GM18519 (cell line): ENCODE data around the gene GVQW3.
A peak's percentile ranks its signal among the peaks of the same experiment; 100 is the strongest.

Experiments
- ATAC-seq: cut with Tn5 transposase; IDR thresholded peaks from one replicate; pipeline ENCODE4 v1.9.1; 2021; ENCODE audit warnings: mild to moderate bottlenecking, moderate library complexity; ENCODE audit not compliant: unreplicated experiment, low FRiP score

GVQW3 gene

DNA sequence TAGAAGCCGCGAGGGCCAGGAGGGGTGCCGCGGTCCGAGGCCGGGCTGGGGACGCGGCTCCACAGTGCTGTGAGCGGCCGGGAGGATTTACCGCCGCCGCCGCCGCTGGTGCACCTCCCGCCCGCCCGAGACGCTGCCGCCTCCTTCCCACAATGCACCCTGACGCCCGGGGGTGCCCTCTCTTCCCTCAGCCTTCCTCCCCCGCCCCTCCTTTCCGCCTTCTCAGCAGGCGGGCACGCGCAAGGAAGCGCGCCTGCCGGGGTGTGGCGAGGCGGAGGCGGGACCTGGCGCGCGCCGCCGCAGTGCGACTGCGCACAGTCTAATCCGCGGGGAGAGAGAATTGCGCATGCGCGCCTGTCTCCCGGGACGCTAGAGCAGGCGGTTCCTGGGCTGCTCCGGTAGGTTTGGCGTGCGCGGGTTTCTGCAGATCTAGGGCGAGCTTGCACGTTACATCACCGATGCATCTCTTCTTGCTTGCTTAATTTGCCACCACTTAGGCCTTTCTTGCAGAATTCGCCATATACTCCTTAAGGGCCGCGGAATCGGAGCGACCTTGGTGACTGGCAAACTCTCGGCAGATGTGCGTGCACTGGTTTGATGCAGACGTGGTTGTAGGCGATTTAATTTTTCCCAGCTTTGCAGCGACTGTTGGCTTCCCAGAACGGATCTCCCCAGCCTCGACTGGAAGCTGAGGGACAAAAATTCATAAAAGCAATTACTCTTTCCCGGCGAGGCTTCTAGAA lies at the start of gene GVQW3, which contains the start of gene THAP12:
GVQW3 (plus strand) TSS at position 347 of the 743 bp plus-strand sequence. CDS start 506 bp downstream, outside the sequence.
THAP12 (minus strand) TSS at position 156 of the 743 bp plus-strand sequence. CDS start 296 bp downstream, outside the sequence.
- ATAC-seq, result peak; percentile 66

- no peak for ATAC-seq
Observed at GRCh38 chr11:76334826-76335389, 46.2 kb upstream of the GVQW3 start.

DNA sequence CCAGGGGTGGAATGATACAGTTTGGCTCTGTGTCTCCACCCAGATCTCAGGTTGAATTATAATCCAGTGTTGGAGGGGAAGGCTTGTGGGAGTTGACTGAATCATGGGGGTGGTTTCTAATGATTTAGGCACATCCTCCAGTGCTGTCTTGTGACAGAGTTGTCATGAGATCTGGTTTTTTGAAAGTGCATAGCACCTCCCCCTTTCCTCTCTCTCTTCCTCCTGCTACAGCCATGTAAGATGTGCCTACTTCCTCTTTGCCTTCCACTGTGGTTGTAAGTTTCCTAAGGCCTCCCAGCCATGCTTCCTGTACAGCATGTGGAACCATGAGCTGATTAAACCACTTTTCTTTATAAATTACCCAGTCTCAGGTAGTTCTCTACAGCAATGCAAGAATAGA lies 45.3 kb upstream of the GVQW3 start:
- no peak for ATAC-seq

DNA sequence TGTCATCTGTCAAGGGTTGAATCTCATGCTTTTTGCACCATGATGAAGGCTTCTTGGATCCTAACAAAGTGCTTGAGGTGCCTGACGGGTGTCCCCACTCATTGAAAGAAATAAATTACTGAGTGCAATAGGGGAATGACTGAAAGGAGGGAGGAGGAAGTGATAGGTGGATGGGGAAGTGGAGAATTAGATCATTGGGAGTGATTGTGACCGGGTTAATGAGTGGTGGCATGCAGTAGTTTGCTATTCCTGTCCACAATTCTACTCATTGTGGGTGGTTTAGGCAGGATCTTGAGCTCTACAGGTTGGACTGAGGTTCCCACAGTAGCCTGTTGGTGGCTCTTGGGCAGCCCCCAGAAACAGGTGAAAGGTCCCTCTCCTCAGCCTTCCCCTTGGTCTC lies 44.5 kb upstream of the GVQW3 start:
- no peak for ATAC-seq

DNA sequence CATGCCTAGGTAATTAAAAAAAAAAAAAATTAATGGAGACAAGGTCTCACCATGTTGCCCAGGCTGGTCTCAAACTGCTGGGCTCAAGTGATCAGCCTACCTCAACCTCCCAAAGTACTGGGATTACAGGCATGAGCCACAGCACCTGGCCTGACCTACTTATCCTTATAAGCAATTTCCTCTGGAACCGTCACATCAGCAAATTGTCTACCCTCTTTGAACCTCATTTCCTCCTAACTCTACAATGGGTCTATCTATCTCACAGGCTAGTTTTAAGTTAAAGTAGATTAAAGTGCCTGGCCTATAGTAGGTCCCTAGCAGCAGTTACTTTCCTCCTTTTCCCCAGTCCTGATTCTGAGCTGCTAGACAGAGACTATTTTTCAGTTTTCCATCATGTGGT lies 43.7 kb upstream of the GVQW3 start:
- no peak for ATAC-seq

DNA sequence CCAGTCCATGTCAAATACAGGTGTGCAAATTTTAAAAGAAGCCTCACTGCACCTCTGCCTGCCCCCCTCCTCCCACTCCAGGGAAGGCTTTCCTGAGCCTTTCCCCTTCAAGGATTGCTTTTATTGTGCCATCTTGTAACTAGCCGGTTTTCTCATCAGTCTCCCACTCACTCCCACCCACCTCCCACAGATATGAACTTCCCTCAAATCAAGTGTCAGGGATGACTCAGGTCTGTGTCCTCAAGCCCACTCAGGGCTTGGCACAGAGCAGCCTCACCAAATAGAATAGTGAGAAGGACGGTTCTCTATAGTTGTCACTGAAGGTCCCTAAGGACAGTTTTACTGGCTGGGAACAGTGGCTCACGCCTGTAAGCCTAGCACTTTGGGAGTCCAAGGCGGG lies 43.2 kb upstream of the GVQW3 start:
- ATAC-seq, result no peak

DNA sequence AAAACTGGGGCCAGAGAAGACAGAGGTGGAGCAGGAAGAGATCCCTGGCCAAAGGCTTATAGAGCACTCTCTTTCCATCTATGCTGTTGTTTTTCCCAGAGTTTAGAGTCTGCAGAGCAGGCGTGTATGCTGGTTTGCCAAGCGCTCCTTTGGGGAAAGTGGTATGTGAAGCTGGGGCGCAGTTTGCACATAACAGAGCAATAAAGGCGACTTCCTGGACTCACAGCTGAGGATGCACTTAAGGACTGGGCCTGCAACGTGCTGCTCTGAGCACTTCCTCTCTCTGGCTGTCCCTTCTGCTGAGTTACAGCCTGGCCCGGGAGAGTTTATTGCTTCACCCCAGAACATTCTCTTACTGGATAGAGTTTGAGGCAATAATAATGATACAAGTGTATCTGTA lies 41.9 kb upstream of the GVQW3 start:
- ATAC-seq, result no peak

DNA sequence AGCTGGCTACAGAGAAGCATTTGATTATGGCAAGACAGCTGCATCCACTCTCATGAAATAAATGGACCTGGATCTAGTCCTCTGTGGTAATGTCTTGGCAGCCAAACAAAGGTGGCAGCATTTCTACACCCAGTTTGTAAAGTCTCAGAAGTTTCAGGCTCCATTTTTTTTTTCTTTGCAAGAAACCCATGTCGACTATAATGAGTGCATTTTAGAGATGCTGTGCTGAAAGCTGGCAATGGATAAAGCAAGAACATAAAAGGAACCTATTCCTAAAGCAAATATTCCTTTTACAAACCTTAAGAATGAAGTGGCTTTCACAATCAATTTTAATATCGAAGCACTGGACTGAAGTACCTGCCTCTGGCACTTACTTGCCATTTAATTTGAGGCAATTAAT lies 33.7 kb upstream of the GVQW3 start:
- ATAC-seq, result no peak

DNA sequence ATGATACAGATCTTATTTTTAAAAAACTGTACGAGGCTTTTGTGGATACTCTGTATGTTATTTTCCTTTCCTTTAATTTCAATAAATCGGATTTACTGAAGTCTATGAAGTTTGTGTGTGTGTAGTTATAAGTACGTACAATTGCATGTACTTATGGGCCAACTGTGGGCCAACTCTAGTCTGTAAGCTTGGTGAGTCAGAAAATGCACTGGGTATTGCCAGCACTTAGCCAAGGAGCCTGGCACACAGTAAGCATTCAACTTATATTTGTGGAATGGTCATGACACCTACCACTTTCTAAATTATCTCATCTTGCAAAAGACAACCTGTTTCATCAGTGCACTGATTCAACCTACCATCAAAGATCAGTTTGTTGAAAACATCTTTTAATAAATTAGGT lies 32.8 kb upstream of the GVQW3 start:
- no peak for ATAC-seq

GRCh38 chr11:76355172-76355571 lies 26.0 kb upstream of the GVQW3 start:
- no peak for ATAC-seq

- ATAC-seq, result no peak
Observed at GRCh38 chr11:76361374-76361773, 19.7 kb upstream of the GVQW3 start.

DNA sequence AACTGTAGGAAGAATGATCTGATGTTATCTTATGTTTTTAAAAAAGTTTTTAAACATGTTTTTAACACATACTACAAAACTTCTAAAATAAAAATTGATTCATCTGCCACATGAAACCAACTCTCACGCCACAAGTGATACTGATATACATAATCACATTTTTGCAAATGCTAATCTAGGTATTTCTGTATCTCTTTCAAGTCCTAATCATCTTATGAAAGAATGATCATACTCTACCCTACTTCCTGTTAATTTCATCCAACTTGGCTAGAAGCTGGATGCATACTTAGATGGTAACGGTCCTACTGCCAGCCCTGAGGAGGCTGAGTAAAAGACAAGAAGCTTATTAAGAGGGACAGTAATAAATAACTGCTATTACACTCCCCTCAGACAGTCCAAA lies 19.3 kb upstream of the GVQW3 start:
- no peak for ATAC-seq

GRCh38 chr11:76362716-76363115 lies 18.4 kb upstream of the GVQW3 start:
- no peak for ATAC-seq

DNA sequence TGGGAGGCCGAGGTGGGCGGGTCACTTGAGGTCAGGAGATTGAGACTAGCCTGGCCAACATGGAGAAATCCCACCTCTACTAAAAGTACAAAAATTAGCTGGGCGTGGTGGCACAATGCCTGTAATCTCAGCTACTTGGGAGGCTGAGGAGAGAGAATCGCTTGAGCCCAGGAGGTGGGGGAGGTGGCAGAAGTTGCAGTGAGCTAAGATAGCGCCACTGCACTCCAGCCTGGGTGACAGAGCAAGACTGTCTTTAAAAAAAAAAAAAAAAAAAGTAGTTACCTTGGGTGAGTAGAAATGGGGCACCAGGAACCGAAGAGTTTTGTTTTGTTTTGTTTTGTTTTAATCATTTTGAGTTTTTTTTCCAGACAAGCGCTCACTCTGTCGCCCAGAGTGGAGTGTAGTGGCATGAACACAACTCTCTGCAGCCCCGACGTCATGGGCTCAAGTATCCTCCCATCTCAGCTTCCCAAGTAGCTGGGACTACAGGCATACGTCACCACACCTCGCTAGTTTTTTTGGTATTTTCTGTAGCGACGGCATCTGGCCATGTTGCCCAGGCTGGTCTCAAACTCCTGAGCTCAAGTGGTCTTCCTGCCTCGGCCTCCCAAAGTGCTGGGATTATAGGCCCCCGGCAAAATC lies 16.0 kb upstream of the GVQW3 start:
- no peak for ATAC-seq

- ATAC-seq, result no peak
Observed at GRCh38 chr11:76368490-76368889, 12.6 kb upstream of the GVQW3 start.

GRCh38 chr11:76369406-76369805 lies 11.7 kb upstream of the GVQW3 start:
- no peak for ATAC-seq

DNA sequence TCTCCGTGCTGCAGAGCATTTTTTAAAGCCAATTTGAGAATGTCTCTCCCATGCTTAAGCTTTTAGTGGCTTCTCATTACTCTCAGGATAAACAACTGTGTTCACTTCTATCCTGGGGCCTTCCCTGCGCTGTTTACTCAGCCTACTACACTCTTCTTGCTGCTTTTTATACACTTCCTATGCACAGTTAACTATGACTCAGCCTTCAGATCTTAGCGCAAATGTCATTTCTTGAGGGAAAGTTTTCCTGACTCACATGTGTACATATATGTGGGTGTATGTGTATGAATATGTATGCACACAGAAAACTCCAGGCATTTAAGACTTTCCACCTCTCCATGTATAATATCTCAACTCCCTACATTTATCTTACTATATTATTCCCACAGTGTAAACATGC lies 10.0 kb upstream of the GVQW3 start:
- ATAC-seq, result peak; percentile 53

GRCh38 chr11:76376746-76377558 lies 4.2 kb upstream of the GVQW3 start:
- ATAC-seq, result no peak

DNA sequence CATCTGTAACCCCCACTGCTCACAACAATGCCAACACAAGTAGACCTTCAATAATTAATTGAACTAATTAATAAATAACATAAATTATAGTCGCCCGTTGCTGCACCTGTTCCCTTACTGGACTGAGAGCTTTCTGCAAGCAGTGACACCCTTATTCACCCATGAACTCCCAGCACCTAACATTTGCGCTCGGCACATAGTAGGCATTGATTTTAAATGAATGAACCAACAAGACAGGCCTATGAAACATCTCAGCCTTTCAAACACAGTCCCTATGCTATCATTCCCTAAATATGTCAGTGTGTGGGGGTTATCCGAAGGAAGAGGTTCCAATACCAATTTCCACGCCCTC lies 1.3 kb upstream of the GVQW3 start:
- ATAC-seq, result no peak

DNA sequence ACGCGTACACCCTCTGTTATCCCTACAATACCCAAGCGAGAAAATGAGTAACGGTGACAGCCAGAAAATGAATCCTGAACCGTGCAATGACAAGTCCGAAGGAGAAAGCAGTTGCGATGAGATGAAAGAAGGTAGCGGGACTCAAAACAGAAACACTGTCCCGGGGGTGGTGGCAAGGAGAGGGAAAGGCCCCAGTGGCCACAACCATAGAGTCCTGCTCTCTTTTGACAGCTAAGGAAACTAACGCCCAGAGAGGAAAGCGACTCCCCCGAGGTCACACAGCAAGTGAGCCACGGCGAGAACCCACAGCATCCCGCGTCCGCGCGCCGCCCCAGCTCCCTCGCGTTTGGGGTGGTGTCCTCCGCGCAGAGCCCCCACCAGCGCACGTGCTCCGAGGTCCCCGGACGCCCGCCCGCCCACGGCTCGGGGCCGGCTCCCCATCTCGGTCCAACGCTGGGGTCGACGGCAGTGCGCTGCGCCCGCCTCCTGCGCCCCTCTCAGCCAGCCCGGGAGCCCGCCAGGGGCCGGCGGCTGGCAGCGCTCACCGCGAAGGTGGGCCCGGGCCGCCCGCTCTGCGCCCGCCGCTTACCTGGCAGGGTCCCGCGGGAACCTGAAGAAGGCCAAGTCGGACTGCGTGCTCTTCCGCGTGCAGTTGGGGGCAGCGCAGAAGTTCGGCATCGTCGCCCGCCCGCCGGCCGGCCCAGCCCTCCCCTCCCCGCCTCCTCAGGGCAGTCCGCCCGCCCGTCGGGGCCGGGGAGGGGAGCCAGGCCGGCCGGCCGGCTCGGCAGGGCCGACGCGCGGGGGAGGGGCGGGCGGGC lies 755 bp upstream of the GVQW3 start:
- peak; percentile 4 for ATAC-seq
